ENCODE measurements around the gene MACROD2. TPM values are rescaled to one million over a fixed set of nuclear protein-coding genes. Genes with fewer than 3 reads are reported as not detected.

MACROD2 gene
- total RNA-seq, 4 donors from 2014 or later = 10.0 to 24.0 (median 17.0) TPM

DNA sequence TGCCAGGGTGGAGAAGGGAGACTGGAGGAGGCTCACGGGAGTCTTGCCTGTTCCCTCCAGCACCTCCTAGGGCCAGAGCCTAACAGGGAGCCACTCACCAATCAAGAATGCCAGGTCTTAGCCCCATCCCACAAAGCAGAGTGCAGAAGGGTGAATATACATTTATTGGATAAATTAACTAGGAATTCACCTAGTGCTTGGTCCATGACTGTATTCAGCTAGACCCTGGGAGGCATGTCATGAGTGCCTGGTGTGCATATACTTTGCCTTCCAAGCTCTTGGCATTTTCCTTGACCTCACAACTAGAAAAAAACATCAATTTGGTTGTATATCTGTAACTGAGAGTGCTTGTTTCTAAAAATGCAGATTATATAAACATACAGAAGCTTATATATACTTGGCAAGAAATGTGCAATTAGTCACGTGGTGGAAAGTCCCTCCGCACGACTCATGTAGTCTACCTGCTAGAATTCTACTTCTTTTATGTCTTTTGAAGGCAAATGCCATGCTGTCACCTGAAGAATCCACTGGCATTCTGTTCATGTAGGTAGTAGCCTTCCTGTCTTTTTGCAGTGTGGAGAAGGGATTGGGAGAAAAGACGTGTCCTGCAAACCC, 1586.9 kb downstream of the MACROD2 start:
- TF ChIP-seq, protein P1, sequence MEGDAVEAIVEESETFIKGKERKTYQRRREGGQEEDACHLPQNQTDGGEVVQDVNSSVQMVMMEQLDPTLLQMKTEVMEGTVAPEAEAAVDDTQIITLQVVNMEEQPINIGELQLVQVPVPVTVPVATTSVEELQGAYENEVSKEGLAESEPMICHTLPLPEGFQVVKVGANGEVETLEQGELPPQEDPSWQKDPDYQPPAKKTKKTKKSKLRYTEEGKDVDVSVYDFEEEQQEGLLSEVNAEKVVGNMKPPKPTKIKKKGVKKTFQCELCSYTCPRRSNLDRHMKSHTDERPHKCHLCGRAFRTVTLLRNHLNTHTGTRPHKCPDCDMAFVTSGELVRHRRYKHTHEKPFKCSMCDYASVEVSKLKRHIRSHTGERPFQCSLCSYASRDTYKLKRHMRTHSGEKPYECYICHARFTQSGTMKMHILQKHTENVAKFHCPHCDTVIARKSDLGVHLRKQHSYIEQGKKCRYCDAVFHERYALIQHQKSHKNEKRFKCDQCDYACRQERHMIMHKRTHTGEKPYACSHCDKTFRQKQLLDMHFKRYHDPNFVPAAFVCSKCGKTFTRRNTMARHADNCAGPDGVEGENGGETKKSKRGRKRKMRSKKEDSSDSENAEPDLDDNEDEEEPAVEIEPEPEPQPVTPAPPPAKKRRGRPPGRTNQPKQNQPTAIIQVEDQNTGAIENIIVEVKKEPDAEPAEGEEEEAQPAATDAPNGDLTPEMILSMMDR (IDR thresholded peaks at IDR 0.05) = no peak
- TF ChIP-seq POLR2A (IDR thresholded peaks at IDR 0.05) = no peak
- intact Hi-C loops (cut with DNase I; ENCODE audit: low total_unique reads) = no loop called here
- no peak for DNase-seq (ENCODE audit: low spot score in 2 of 2)
- WGBS, 2 donors = 48 to 61% methylated on average over 5 of the region's 5 CpGs
- H3K4me3 ChIP-seq (ENCODE audit: low read depth, poor library complexity, severe bottlenecking) = no peak overlapping the region

DNA sequence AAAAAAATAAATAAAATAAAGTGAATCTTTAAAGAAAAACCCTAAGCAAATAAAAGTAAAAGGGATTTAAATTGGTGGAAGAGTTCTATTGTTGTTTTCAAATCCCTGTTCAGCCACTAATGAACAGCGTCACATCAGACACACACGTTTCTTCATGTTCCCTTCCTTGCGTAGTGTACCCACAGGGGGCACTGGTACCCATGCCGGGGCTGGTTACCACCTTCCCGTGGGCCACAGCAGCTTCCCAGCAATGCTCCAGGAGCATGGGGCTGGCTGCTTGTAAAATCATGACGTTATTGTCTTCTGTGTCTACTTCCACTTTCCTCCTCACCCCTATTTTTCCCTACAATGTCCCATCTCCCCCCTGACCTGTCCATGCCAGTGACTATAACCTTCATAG, 1589.2 kb downstream of the MACROD2 start:
- intact Hi-C loops (cut with DNase I; ENCODE audit: low total_unique reads) = no loop called here
- no peak for TF ChIP-seq POLR2A (IDR thresholded peaks at IDR 0.05)
- TF ChIP-seq, protein P1 (IDR thresholded peaks at IDR 0.05) = no peak
- no peak for DNase-seq (ENCODE audit: low spot score in 2 of 2)
- WGBS, 2 donors = 88 to 93% methylated on average over 6 of the region's 6 CpGs
- H3K4me3 ChIP-seq (ENCODE audit: low read depth, poor library complexity, severe bottlenecking) = no peak overlapping the region

DNA sequence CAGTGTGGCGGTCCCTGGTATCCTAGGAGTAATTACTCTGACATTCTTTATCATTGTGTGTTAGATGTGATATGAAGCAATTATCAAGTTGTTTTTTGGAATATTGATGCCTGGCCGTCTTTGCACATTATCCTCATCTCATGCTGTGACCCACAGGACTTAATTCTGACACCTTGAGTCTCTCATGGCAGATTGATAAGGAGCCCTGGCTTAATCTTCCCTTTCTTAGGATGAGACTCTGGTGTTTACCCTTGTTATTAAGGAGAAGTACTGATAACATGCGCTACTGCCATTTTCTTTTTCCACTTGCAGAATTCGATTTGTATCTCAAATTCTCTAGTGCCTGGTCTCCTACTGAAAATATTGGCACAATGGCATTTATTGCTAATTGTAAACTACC, 1597.8 kb downstream of the MACROD2 start:
- no peak for DNase-seq (ENCODE audit: low spot score in 2 of 2)
- TF ChIP-seq, protein P1 (IDR thresholded peaks at IDR 0.05) = no peak
- no peak for TF ChIP-seq POLR2A (IDR thresholded peaks at IDR 0.05)
- WGBS, 2 donors = 89 to 90% methylated on average over 4 of the region's 4 CpGs
- intact Hi-C loops (cut with DNase I; ENCODE audit: low total_unique reads) = no loop called here
- H3K4me3 ChIP-seq (ENCODE audit: low read depth, poor library complexity, severe bottlenecking) = no peak overlapping the region

DNA sequence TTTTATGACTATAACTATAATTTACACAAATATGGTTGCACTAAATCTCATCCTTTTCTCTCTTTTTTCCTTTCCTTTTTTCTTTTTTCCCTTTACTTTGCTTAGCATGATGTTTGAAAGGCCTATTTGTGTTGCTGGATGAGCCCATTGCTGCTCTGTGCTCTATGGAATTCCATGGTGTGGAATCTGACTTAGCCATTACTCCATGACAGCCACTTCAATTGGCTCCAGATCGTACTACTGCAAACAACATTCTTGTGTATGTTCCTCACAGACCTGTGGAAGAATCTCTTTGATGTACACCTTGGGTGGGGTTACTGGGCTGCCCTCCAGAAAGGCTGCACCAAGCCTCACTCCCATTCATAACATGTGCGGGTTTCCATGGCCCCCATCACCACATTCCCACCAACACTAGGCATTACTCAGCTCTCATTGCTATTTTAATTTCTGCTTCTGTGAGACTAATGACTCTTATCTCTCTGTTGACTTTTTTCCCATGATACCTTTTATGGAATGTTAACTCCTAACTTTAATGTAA, 1598.9 kb downstream of the MACROD2 start:
- intact Hi-C loops (cut with DNase I; ENCODE audit: low total_unique reads) = no loop called here
- no peak overlapping the region for H3K4me3 ChIP-seq (ENCODE audit: low read depth, poor library complexity, severe bottlenecking)
- DNase-seq (ENCODE audit: low spot score in 2 of 2) = no peak
- WGBS, 2 donors = 43 to 57% methylated on average over 2 of the region's 2 CpGs
- TF ChIP-seq, protein P1 (IDR thresholded peaks at IDR 0.05) = no peak
- TF ChIP-seq POLR2A (IDR thresholded peaks at IDR 0.05) = no peak

DNA sequence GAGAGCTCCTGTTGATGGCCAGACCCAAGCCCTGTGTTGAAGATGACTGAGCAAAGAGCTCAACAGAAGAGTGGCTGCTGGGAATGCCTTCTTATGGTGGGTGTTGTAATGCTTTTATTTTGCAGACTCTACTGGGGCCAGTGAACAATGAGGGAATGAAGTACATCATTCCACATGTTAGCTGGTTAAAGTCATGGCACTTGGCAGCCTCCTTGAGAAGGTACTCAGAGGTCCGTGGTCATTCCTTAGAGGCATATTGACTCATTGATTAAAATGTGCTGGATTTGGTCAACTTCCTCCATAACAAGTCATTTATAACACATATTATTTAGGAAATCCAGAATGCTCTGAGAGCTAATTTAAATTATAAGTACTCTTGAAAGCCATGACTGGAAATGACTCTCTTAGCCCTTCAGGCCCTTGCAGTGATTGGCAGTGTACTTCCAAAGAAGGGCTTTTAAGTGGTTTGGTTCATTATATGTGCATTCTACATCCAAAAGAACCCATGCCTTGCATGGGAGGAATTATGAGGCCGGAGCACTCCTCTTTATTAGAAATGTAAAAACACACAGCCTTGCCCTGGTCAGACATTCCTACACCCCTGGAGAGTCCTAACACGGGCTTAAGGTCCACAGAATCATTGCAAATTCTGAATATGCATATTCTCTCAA, 1601.0 kb downstream of the MACROD2 start:
- TF ChIP-seq POLR2A (IDR thresholded peaks at IDR 0.05) = no peak
- TF ChIP-seq, protein P1 (IDR thresholded peaks at IDR 0.05) = no peak
- intact Hi-C loops (cut with DNase I; ENCODE audit: low total_unique reads) = no loop called here
- no peak overlapping the region for H3K4me3 ChIP-seq (ENCODE audit: low read depth, poor library complexity, severe bottlenecking)
- DNase-seq (ENCODE audit: low spot score in 2 of 2) = no peak
- WGBS, 2 donors = 82 to 87% methylated on average over 3 of the region's 3 CpGs
